WI38 (cell line): ENCODE data around the gene WDHD1.
"Not testable (repeated sequence)": the region's sequence is repeated elsewhere in the genome, so short reads cannot be mapped to it uniquely, and the experiment has no call there.

ENCODE experiments used
- H3K4me3 ChIP-seq: 2 replicates; pipeline ENCODE4 v1.5.1; 2011; ENCODE audit warnings: low read depth, mild to moderate bottlenecking, control low read depth, low read length
- TF ChIP-seq, protein P1 (sequence below): IDR thresholded peaks from 2 replicates; pipeline ENCODE4 v1.5.1; 2012; ENCODE audit warnings: low read depth, mild to moderate bottlenecking, control low read depth, low read length

WDHD1 gene

DNA sequence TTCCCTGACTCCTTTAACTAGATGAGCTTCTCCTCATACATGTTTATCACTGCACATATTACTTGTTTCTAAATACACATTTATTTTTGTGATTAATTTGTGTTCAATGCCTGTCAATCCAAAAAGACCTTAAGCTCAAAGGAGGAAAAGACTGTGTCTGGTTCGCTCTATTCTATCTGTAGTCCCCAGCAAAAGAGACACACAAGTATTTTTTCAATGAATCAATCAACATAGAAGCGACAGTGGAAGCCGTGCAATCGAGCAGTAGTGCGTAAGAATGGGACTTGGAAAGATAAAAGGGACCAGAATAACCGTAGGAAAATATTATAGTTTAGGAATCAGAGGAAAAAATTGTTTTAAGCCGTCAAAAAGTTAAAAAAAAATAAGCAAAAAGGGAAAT, 951 bp downstream of the WDHD1 start:
- TF ChIP-seq, protein P1, sequence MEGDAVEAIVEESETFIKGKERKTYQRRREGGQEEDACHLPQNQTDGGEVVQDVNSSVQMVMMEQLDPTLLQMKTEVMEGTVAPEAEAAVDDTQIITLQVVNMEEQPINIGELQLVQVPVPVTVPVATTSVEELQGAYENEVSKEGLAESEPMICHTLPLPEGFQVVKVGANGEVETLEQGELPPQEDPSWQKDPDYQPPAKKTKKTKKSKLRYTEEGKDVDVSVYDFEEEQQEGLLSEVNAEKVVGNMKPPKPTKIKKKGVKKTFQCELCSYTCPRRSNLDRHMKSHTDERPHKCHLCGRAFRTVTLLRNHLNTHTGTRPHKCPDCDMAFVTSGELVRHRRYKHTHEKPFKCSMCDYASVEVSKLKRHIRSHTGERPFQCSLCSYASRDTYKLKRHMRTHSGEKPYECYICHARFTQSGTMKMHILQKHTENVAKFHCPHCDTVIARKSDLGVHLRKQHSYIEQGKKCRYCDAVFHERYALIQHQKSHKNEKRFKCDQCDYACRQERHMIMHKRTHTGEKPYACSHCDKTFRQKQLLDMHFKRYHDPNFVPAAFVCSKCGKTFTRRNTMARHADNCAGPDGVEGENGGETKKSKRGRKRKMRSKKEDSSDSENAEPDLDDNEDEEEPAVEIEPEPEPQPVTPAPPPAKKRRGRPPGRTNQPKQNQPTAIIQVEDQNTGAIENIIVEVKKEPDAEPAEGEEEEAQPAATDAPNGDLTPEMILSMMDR, result no peak
- peak overlapping the region; percentile 84 for H3K4me3 ChIP-seq

DNA sequence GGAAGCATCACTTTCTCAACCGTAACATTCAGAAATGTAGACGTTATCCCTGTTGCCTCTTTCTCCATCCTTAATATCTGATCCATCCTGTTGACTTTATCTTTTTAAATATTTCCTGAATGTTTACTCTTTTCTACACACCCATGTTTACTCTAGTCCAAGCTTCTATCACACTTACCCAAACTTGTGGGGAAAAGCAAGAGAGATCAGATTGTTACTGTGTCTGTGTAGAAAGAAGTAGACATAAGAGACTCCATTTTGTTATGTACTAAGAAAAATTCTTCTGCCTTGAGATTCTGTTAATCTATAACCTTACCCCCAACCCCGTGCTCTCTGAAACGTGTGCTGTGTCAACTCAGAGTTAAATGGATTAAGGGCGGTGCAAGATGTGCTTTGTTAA, 2.5 kb downstream of the WDHD1 start:
- not testable (repeated sequence) for H3K4me3 ChIP-seq

DNA sequence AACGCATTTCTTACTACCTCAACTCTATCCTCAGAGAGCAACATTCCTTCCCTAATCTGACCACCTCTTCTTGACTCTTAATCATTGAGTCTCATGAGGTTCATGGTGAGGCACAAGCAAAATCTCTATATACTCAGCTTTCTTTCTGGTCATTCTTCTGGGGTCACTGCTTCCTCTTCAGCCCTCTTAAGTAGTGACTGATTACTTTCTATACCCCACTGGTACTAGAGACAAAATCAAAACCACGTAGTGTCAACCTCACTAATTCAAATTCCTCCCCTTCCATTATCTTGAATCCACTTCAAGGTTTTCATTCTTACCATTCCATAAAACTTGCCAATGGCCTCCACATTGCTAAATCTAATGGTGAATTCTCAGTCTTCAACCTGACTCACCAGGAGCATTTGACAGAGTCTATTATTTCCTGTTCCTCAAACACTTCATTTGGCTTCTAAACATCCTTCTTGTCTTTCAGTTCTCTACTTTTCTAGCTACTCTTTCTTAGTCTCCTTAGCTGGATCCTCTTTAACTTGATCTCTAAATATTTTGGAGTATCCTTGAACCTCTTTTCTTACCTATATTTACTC, 6.8 kb downstream of the WDHD1 start:
- TF ChIP-seq, protein P1, result no peak
- H3K4me3 ChIP-seq, result no peak overlapping the region

DNA sequence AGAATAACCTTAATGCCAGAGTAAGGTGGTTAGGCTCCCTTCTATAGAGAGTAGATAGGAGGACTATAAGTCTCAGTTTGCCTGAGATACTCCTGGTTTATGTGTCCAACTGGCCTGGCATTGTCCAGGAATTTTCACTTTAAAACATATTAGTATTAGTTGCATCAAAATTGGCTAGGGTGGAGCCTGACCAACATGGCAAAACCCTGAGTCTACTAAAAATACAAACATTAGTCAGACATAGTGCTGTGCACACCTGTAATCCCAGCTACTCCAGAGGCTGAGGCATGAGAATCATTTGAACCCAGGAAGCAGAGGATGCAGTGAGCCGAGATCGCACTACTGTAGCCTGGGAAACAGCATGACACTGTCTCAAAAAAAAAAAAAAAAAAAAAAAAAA, 11.9 kb downstream of the WDHD1 start:
- TF ChIP-seq, protein P1, result no peak
- no peak overlapping the region for H3K4me3 ChIP-seq

DNA sequence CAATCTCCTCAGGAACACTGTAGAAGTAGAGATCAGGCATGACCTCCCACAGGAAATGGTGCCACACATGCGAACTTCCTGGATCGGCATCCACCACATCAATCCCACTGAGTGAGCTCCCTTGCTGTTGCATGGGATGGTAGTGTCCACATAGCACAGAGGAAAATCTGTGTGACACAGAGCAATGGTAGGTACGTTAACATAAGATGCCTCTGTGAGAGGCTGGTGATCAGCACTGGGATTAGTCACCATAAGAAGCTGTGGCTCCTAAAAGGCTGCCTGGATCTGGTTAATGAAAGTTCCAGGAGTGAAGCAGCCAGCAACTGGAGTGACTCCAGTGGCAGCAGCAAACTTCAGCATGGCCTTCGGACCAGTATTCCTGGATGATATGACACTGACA, 21.8 kb downstream of the WDHD1 start:
- TF ChIP-seq, protein P1, result no peak
- H3K4me3 ChIP-seq, result no peak overlapping the region

DNA sequence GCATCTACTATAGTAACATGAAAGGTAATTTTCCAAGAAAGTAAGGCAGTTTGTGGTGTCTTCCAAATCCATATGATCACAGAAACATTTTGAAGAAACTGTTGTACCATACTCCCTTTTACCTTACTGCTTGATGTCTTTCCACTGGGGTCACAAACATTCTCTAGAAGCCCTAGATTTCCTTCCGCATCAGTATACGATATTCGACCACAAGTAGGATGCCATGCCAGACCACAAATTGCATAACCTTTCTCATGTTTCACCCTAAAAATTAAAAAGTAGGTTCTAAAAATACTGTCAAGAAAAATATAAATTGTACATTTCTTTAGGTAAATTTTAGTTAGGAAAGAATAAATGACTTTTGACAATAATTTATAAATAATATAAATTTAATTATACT, 26.5 kb downstream of the WDHD1 start:
- TF ChIP-seq, protein P1, result no peak
- H3K4me3 ChIP-seq, result no peak overlapping the region

DNA sequence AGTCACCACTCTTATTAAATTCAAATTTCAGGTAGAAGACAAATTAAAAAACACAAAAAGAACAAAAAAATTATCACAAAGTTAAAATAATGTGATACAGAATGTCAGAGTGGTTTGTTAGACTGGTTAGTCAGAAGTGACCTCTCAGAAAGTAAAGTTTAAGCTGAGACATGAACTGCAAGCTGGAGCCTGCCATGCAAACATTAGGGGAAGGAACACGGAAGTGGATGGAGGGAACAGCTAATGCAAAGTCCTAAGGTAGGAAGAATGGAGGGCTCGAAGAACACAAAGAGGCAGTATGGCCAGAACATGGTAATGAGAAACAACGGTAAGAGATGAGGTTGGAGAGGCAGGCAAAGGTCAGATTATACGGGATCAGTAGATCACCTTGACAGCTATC, 41.7 kb downstream of the WDHD1 start:
- H3K4me3 ChIP-seq, result no peak overlapping the region
- TF ChIP-seq, protein P1, result no peak

DNA sequence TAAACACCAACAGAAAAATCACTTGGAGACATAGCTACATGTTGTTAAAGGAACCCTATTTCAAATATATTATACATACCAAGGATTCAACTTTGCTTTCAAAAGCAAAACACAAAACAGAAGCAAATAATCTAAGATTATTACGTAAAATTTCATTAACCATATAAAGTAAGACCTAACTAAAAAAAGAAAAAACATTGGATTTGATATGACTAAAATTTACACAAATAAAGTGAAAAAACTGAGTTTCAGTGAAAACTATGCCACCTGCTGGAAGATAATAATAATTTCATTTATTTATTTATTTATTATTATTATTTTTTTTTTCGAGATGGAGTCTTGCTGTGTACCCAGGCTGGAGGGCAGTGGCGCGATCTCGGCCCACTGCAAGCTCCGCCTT, 45.2 kb downstream of the WDHD1 start:
- no peak overlapping the region for H3K4me3 ChIP-seq
- TF ChIP-seq, protein P1, result no peak
